AG04449 (cell line): Measurements from ENCODE around the gene ALOX15B.
A peak's percentile ranks its signal among the peaks of the same experiment; 100 is the strongest.

Experiments used
- CTCF ChIA-PET: fragments of 350-600 bp; formaldehyde crosslinking; extraction: SDS; loops from one replicate; lab custom pipeline; 2021; ENCODE audit warnings: antibody characterized with exemption; lab: Yijun Ruan, JAX
- POLR2A ChIA-PET: fragments of 400-600, 350-600 bp; formaldehyde crosslinking; extraction: SDS; loops from one replicate; lab custom pipeline; 2020; ENCODE audit warnings: antibody characterized with exemption, inconsistent platforms; lab: Yijun Ruan, JAX
- DNase-seq: peaks from one replicate; pipeline ENCODE4 v3.0.0-alpha.2; 2010; ENCODE audit warnings: low read depth, low spot score
- H3K4me3 ChIP-seq: 2 replicates; pipeline ENCODE4 v1.5.1; 2011; ENCODE audit warnings: low read depth, mild to moderate bottlenecking, control low read depth, low read length
- CTCF ChIP-seq: IDR thresholded peaks from one replicate; pipeline ENCODE4 v1.5.1; 2011; ENCODE audit warnings: mild to moderate bottlenecking, moderate library complexity, low read length, control low read depth, inconsistent platforms; ENCODE audit not compliant: insufficient read depth; ENCODE audit errors: missing control alignments

Gene ALOX15B

GRCh38 chr17:8031261-8031661 lies 7.6 kb upstream of the ALOX15B start:
- POLR2A ChIA-PET = no interaction called here
- H3K4me3 ChIP-seq = no peak overlapping the region
- CTCF ChIA-PET = interaction anchor here (1.2 to 9.9 kb wide), 4 partner anchors 11 to 170 kb away, joined by 3 to 50 read pairs (median 4); no protein-coding TSS in a partner anchor
- TF ChIP-seq CTCF = no peak
- no peak for DNase-seq

- ChIA-PET CTCF (interaction anchor here (1.2 to 9.9 kb wide), 4 partner anchors 10 to 170 kb away, joined by 3 to 50 read pairs (median 4); no protein-coding TSS in a partner anchor), POLR2A (interaction anchor here (0.6 kb wide), 1 partner anchor 23 kb away, joined by 3 read pairs; no protein-coding TSS in a partner anchor)
- no peak overlapping the region for H3K4me3 ChIP-seq
- DNase-seq = no peak
- TF ChIP-seq CTCF = no peak
Measured at GRCh38 chr17:8031950-8032349, 6.9 kb upstream of the ALOX15B start.

GRCh38 chr17:8032442-8032841 lies 6.4 kb upstream of the ALOX15B start:
- POLR2A ChIA-PET = interaction anchor here (0.6 kb wide), 1 partner anchor 24 kb away, joined by 3 read pairs; no protein-coding TSS in a partner anchor
- DNase-seq = no peak
- CTCF ChIA-PET = interaction anchor here (1.2 to 9.9 kb wide), 4 partner anchors 10 to 171 kb away, joined by 3 to 50 read pairs (median 4); no protein-coding TSS in a partner anchor
- TF ChIP-seq CTCF = no peak
- H3K4me3 ChIP-seq = no peak overlapping the region

- DNase-seq = no peak
- ChIA-PET POLR2A (no interaction called here), CTCF (interaction anchor here (1.1 to 13.7 kb wide), 5 partner anchors 19 to 177 kb away, joined by 3 to 155 read pairs (median 41); no protein-coding TSS in a partner anchor)
- no peak overlapping the region for H3K4me3 ChIP-seq
- no peak for TF ChIP-seq CTCF
Measured at GRCh38 chr17:8039611-8040168, 831 bp downstream of the ALOX15B start.

GRCh38 chr17:8041249-8041928 lies 2.5 kb downstream of the ALOX15B start:
- peak; percentile 33 for TF ChIP-seq CTCF
- POLR2A ChIA-PET = interaction anchor here (0.6 to 1.1 kb wide), 3 partner anchors 50 to 131 kb away, joined by 3 to 5 read pairs (median 3); partner anchors contain the start of gene RNF227
- CTCF ChIA-PET = interaction anchor here (0.8 to 13.7 kb wide), 52 partner anchors 9 to 996 kb away, joined by 3 to 155 read pairs (median 5); partner anchors contain the start of genes ALOXE3, CNTROB, GUCY2D and RNF227

More at GRCh38 chr17:8041249-8041928, 2.5 kb downstream of the ALOX15B start:
- no peak overlapping the region for H3K4me3 ChIP-seq
- DNase-seq = no peak
